ENCODE results near the gene TCEANC. TPM values are rescaled to one million over a fixed set of nuclear protein-coding genes. Genes with fewer than 3 reads are reported as not detected.

TCEANC gene
- total and polyA plus RNA-seq, 2 experiments from 2014 or later: 1.8 to 5.4 TPM

DNA sequence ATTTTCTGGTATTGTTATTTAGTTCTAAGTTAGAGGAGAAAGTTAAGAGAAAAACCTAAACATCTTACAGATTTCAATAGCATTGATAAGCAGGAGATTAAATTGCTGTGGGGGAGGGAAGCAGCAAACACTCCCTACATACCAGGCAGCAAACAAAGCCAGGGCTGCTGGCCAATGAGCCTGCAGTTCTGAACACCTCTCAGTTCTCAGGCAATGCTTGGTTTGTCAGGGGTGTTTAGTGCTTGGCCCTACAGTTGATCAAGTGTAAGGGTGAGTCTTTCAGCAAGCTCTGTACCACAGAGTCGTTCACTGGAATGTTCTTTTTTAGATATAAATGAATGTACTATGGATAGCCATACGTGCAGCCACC lies 45.0 kb upstream of the TCEANC start:
- no peaks in the 10 kb centered on the region for H3K36me3 ChIP-seq (replicated peaks; ENCODE audit: insufficient read depth, low read depth)
- H3K4me1 ChIP-seq (ENCODE audit: insufficient read depth): no peaks in the 10 kb centered on the region
- no peak overlapping the region for H2AFZ ChIP-seq
- TF ChIP-seq, protein P1, sequence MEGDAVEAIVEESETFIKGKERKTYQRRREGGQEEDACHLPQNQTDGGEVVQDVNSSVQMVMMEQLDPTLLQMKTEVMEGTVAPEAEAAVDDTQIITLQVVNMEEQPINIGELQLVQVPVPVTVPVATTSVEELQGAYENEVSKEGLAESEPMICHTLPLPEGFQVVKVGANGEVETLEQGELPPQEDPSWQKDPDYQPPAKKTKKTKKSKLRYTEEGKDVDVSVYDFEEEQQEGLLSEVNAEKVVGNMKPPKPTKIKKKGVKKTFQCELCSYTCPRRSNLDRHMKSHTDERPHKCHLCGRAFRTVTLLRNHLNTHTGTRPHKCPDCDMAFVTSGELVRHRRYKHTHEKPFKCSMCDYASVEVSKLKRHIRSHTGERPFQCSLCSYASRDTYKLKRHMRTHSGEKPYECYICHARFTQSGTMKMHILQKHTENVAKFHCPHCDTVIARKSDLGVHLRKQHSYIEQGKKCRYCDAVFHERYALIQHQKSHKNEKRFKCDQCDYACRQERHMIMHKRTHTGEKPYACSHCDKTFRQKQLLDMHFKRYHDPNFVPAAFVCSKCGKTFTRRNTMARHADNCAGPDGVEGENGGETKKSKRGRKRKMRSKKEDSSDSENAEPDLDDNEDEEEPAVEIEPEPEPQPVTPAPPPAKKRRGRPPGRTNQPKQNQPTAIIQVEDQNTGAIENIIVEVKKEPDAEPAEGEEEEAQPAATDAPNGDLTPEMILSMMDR (IDR thresholded peaks at IDR 0.05; ENCODE audit: poor library complexity): no peak
- no peak for TF ChIP-seq EZH2phosphoT487 (IDR thresholded peaks at IDR 0.05; ENCODE audit: low read depth, severe bottlenecking, unreplicated experiment)
- no peak overlapping the region for H3K4me2 ChIP-seq
- no peaks in the 10 kb centered on the region for H3K9me2 ChIP-seq (replicated peaks; ENCODE audit: insufficient read depth)
- H3K4me3 ChIP-seq: no peak overlapping the region
- peak overlapping the region; percentile 68 for H3K27ac ChIP-seq
- DNase-seq (ENCODE audit: low spot score): no peak
- no peaks in the 10 kb centered on the region for H4K20me1 ChIP-seq (ENCODE audit: insufficient read depth, poor library complexity, severe bottlenecking)
- H3K27me3 ChIP-seq: no peaks in the 10 kb centered on the region
- H3K79me2 ChIP-seq: no peaks in the 10 kb centered on the region
- WGBS (ENCODE audit: low lambda C conversion rate, missing lambda C conversion rate): 64% methylated on average over 2 of the region's 2 CpGs
- no peaks in the 10 kb centered on the region for H3K9me3 ChIP-seq (ENCODE audit: low read depth)

DNA sequence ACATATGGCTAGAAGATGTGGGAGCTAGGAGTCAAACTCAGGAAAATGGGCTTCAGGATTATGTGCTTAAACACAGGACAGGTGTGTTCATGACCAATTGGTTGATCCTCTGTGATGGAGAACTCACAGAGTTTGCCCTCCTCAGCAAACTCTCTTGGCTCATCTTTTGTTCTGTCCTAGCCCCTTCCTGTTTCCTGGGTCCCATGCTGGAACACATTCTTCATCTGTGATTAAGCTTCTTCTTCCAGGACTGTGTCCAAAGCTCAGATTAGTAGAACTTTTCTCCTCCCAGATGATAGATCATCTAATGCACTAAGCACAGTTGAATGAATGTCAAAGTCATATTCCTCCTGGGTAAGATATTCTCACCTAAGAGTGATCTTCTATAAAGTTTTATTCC lies 38.8 kb upstream of the TCEANC start:
- no peak overlapping the region for H3K4me3 ChIP-seq
- no peak for DNase-seq (ENCODE audit: low spot score)

DNA sequence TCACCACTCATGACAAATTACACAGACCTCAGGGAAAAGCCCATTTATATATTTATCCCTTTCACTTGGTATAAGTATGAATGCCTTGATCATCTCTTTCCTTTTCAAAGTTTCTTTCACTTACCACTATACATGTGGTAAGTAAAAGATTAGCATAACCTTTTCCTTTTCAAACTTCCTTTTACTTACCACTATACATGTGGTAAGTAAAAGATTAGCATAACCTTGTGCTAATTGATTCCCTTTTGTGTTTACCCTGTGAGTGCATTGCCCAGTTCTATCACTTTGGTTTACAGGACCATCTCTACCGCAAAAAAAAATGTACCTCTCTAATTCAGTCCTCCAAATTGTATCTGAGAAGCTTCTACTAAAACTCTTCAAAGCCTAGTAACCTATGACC lies 32.7 kb upstream of the TCEANC start:
- Histone ChIP-seq H4K20me1 (ENCODE audit: insufficient read depth, poor library complexity, severe bottlenecking) (no peaks in the 10 kb centered on the region), H2AFZ (no peak overlapping the region), H3K27me3 (no peaks in the 10 kb centered on the region), H3K27ac (no peak overlapping the region), H3K36me3 (replicated peaks; ENCODE audit: insufficient read depth, low read depth) (no peaks in the 10 kb centered on the region), H3K4me2 (no peak overlapping the region), H3K9me2 (replicated peaks; ENCODE audit: insufficient read depth) (no peaks in the 10 kb centered on the region), H3K4me1 (ENCODE audit: insufficient read depth) (no peaks in the 10 kb centered on the region), H3K79me2 (no peaks in the 10 kb centered on the region), H3K9me3 (ENCODE audit: low read depth) (no peaks in the 10 kb centered on the region), H3K4me3 (no peak overlapping the region)
- no peak for TF ChIP-seq EZH2 (IDR thresholded peaks at IDR 0.05; ENCODE audit: borderline replicate concordance)
- TF ChIP-seq, protein P1 (IDR thresholded peaks at IDR 0.05; ENCODE audit: poor library complexity): no peak
- DNase-seq (ENCODE audit: low spot score): no peak
- WGBS (ENCODE audit: low lambda C conversion rate, missing lambda C conversion rate): 29% methylated on average over 1 of the region's 1 CpG

More for the DNA sequence above, 38.8 kb upstream of the TCEANC start:
- no peaks in the 10 kb centered on the region for H3K79me2 ChIP-seq
- no peaks in the 10 kb centered on the region for H3K36me3 ChIP-seq (replicated peaks; ENCODE audit: insufficient read depth, low read depth)
- no peak overlapping the region for H3K27ac ChIP-seq
- no peaks in the 10 kb centered on the region for H4K20me1 ChIP-seq (ENCODE audit: insufficient read depth, poor library complexity, severe bottlenecking)
- H3K27me3 ChIP-seq: no peaks in the 10 kb centered on the region
- no peak overlapping the region for H2AFZ ChIP-seq
- no peaks in the 10 kb centered on the region for H3K9me3 ChIP-seq (ENCODE audit: low read depth)
- H3K4me2 ChIP-seq: no peak overlapping the region
- no peaks in the 10 kb centered on the region for H3K4me1 ChIP-seq (ENCODE audit: insufficient read depth)
- H3K9me2 ChIP-seq (replicated peaks; ENCODE audit: insufficient read depth): no peaks in the 10 kb centered on the region
- TF ChIP-seq EZH2 (IDR thresholded peaks at IDR 0.05; ENCODE audit: borderline replicate concordance) (no peak), EZH2phosphoT487 (IDR thresholded peaks at IDR 0.05; ENCODE audit: low read depth, severe bottlenecking, unreplicated experiment) (no peak)
- TF ChIP-seq, protein P1 (IDR thresholded peaks at IDR 0.05; ENCODE audit: poor library complexity): no peak

DNA sequence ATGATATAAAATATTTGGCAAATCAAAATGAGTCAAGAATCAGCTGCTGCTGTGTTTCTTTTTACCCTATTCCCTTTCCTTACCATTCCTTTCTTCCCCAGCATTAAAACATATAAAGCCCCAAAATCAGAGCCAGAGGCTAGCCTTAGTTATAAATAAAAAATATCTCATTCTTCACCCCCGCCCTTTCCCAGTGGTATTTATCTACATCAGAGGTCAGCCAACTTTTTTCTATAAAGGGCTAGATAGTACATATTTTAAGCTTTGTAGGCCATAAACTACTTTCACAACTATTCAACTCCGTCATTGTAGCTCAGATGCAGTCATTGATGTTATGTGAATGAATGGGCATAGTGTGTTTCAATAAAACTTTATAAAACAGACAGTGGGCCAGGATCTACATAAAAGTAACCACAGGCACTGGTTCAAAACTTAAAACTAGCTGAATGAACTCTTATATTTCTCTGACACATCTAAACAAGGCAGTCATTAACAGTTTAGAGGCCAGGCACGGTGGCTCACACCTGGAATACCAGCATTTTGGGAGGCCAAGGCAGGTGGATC lies 30.5 kb upstream of the TCEANC start:
- Histone ChIP-seq H3K27me3 (no peaks in the 10 kb centered on the region), H3K9me3 (ENCODE audit: low read depth) (no peaks in the 10 kb centered on the region), H4K20me1 (ENCODE audit: insufficient read depth, poor library complexity, severe bottlenecking) (no peaks in the 10 kb centered on the region), H3K4me3 (no peak overlapping the region), H3K4me1 (ENCODE audit: insufficient read depth) (no peaks in the 10 kb centered on the region), H2AFZ (no peak overlapping the region), H3K9me2 (replicated peaks; ENCODE audit: insufficient read depth) (no peaks in the 10 kb centered on the region), H3K27ac (no peak overlapping the region), H3K4me2 (no peak overlapping the region), H3K36me3 (replicated peaks; ENCODE audit: insufficient read depth, low read depth) (no peaks in the 10 kb centered on the region), H3K79me2 (no peaks in the 10 kb centered on the region)
- WGBS (ENCODE audit: low lambda C conversion rate, missing lambda C conversion rate): 74% methylated on average over 3 of the region's 3 CpGs
- DNase-seq (ENCODE audit: low spot score): no peak
- TF ChIP-seq, protein P1 (IDR thresholded peaks at IDR 0.05; ENCODE audit: poor library complexity): no peak
- TF ChIP-seq EZH2 (IDR thresholded peaks at IDR 0.05; ENCODE audit: borderline replicate concordance): no peak
- no peak for TF ChIP-seq EZH2phosphoT487 (IDR thresholded peaks at IDR 0.05; ENCODE audit: low read depth, severe bottlenecking, unreplicated experiment)
